NOMO-1 treated with DMSO at 0.1 percent for 48 hours (cell line): ENCODE data around the gene SLC12A7.

Experiments
- DNase-seq: peaks from one replicate; lab custom pipeline; 2025; ENCODE audit not compliant: unreplicated experiment; lab: John Stamatoyannopoulos, UW

Gene SLC12A7

GRCh38 chr5:1038417-1039209 lies 73.2 kb downstream of the SLC12A7 start:
- no peak for DNase-seq

GRCh38 chr5:1037671-1038416 lies 74.0 kb downstream of the SLC12A7 start:
- no peak for DNase-seq

- no peak for DNase-seq
Measured at GRCh38 chr5:1037123-1037670, 74.7 kb downstream of the SLC12A7 start.

GRCh38 chr5:1036504-1037122 lies 75.2 kb downstream of the SLC12A7 start:
- DNase-seq, result no peak

GRCh38 chr5:1035421-1036405 lies 76.2 kb downstream of the SLC12A7 start:
- no peak for DNase-seq

- DNase-seq, result no peak
Measured at GRCh38 chr5:1034986-1035385, 76.9 kb downstream of the SLC12A7 start.

GRCh38 chr5:1034421-1034905 lies 77.4 kb downstream of the SLC12A7 start:
- no peak for DNase-seq

GRCh38 chr5:1033606-1034420 lies 78.0 kb downstream of the SLC12A7 start:
- no peak for DNase-seq

GRCh38 chr5:1033178-1033577 lies 78.7 kb downstream of the SLC12A7 start:
- no peak for DNase-seq

GRCh38 chr5:1032551-1033027 lies 79.3 kb downstream of the SLC12A7 start:
- no peak for DNase-seq

- DNase-seq, result no peak
Measured at GRCh38 chr5:1032011-1032410, 79.9 kb downstream of the SLC12A7 start.

GRCh38 chr5:1031306-1031959 lies 80.4 kb downstream of the SLC12A7 start:
- DNase-seq, result no peak

GRCh38 chr5:1030801-1031271 lies 81.0 kb downstream of the SLC12A7 start:
- no peak for DNase-seq

- no peak for DNase-seq
Measured at GRCh38 chr5:1029945-1030625, 81.8 kb downstream of the SLC12A7 start.

GRCh38 chr5:1029282-1029944 lies 82.5 kb downstream of the SLC12A7 start:
- no peak for DNase-seq

- DNase-seq, result no peak
Measured at GRCh38 chr5:1028481-1029281, 83.2 kb downstream of the SLC12A7 start.
